ENCODE data around the gene EIF4E2.

The EIF4E2 gene

GRCh38 chr2:232541195-232541960 lies 9.1 kb upstream of the EIF4E2 start:
- Histone ChIP-seq H3K4me3 (ENCODE audit: low read depth in 1 of 2, low read length in 1 of 2) (no peak overlapping the region), H3K4me1 (ENCODE audit: control insufficient read depth in 1 of 2, insufficient read depth in 1 of 2, low read depth in 1 of 2, low read length in 1 of 2) (peaks cover 3 to 6% of the 10 kb centered on the region in 2 experiments), H3K27ac (no peak overlapping the region), H3K27me3 (peaks cover 22% of the 10 kb centered on the region), H3K36me3 (no peaks in the 10 kb centered on the region), H3K9me3 (no peaks in the 10 kb centered on the region)
- no peak for TF ChIP-seq CTCF (IDR thresholded peaks at IDR 0.05)

GRCh38 chr2:232541961-232542714 lies 8.4 kb upstream of the EIF4E2 start:
- Histone ChIP-seq H3K27ac (no peak overlapping the region), H3K4me3 (ENCODE audit: low read depth in 1 of 2, low read length in 1 of 2) (no peak overlapping the region), H3K4me1 (ENCODE audit: control insufficient read depth in 1 of 2, insufficient read depth in 1 of 2, low read depth in 1 of 2, low read length in 1 of 2) (peaks cover 3 to 6% of the 10 kb centered on the region in 2 experiments), H3K27me3 (peaks cover 22% of the 10 kb centered on the region), H3K9me3 (no peaks in the 10 kb centered on the region), H3K36me3 (no peaks in the 10 kb centered on the region)
- no peak for TF ChIP-seq CTCF (IDR thresholded peaks at IDR 0.05)

GRCh38 chr2:232542715-232543467 lies 7.6 kb upstream of the EIF4E2 start:
- Histone ChIP-seq H3K4me3 (ENCODE audit: low read depth in 1 of 2, low read length in 1 of 2) (no peak overlapping the region), H3K36me3 (no peaks in the 10 kb centered on the region), H3K27me3 (peaks cover 22% of the 10 kb centered on the region), H3K4me1 (ENCODE audit: control insufficient read depth in 1 of 2, insufficient read depth in 1 of 2, low read depth in 1 of 2, low read length in 1 of 2) (peaks cover 3 to 6% of the 10 kb centered on the region in 2 experiments), H3K27ac (no peak overlapping the region), H3K9me3 (no peaks in the 10 kb centered on the region)
- no peak for TF ChIP-seq CTCF (IDR thresholded peaks at IDR 0.05)

- Histone ChIP-seq H3K9me3 (no peaks in the 10 kb centered on the region), H3K27ac (no peak overlapping the region), H3K27me3 (peaks cover 22% of the 10 kb centered on the region), H3K4me1 (ENCODE audit: control insufficient read depth in 1 of 2, insufficient read depth in 1 of 2, low read depth in 1 of 2, low read length in 1 of 2) (peaks cover 3% of the 10 kb centered on the region in 2 experiments), H3K36me3 (no peaks in the 10 kb centered on the region), H3K4me3 (ENCODE audit: low read depth in 1 of 2, low read length in 1 of 2) (no peak overlapping the region)
- TF ChIP-seq CTCF (IDR thresholded peaks at IDR 0.05): no peak
These were observed 7.0 kb upstream of the EIF4E2 start for GRCh38 chr2:232543491-232543890.

GRCh38 chr2:232543928-232544631 lies 6.4 kb upstream of the EIF4E2 start:
- H3K36me3 ChIP-seq: no peaks in the 10 kb centered on the region
- H3K4me1 ChIP-seq (ENCODE audit: control insufficient read depth in 1 of 2, insufficient read depth in 1 of 2, low read depth in 1 of 2, low read length in 1 of 2): peaks cover 0 to 3% of the 10 kb centered on the region in 2 experiments
- H3K27ac ChIP-seq: no peak overlapping the region
- H3K9me3 ChIP-seq: no peaks in the 10 kb centered on the region
- no peak overlapping the region for H3K4me3 ChIP-seq (ENCODE audit: low read depth in 1 of 2, low read length in 1 of 2)
- no peak for TF ChIP-seq CTCF (IDR thresholded peaks at IDR 0.05)
- peaks cover 22% of the 10 kb centered on the region for H3K27me3 ChIP-seq

Data from neutrophil (primary cell).